NCI-H1436 treated with DMSO at 0.1 percent for 48 hours (cell line): ENCODE data around the gene IL5.
A peak's percentile ranks its signal among the peaks of the same experiment; 100 is the strongest.
"Not testable (repeated sequence)": the region's sequence is repeated elsewhere in the genome, so short reads cannot be mapped to it uniquely, and the experiment has no call there.

Experiments
- DNase-seq: peaks from one replicate; lab custom pipeline; 2025; lab: John Stamatoyannopoulos, UW

The IL5 gene

GRCh38 chr5:132543472-132544201, at the start of gene IL5:
Gene IL5, minus strand, starts transcription at chr5:132543522. Its CDS starts 44 bp downstream, at chr5:132543478.
- DNase-seq, result no peak

DNA sequence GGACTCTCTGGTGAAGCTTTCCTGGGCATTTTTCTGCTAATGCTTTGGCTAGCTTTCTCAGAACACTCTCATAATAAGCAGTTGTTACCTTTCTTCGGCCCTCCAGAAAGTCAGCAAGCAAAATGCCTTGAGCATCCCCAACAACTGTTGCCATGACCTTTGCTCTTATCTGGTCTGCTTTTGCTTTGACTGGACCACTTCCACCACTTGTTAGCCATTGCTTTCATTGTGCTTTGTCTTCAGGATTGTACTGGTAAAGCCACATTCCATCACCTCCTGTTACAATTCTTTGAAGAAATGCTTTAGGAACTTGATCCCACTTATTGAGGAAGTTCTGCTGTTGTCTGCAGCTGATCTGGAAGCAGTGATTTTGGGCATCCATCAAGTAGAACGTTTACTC, 49.2 kb upstream of the IL5 start:
- DNase-seq, result no peak

DNA sequence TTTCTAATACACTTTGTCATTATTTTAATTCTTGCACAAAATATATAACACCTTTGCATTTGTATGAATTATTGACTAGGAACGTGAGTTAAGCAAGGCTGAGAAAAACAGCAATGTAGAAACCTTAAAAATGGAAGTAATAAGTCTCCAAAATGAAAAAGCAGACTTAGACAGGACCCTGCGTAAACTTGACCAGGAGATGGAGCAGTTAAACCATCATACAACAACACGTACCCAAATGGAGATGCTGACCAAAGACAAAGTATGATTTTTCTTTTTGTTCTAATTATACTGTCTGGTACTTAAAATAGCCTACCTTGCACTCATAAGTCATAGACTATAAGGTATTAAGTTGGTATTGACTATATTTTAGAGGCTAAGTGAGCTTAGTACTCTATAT, 47.8 kb upstream of the IL5 start:
- no peak for DNase-seq

DNA sequence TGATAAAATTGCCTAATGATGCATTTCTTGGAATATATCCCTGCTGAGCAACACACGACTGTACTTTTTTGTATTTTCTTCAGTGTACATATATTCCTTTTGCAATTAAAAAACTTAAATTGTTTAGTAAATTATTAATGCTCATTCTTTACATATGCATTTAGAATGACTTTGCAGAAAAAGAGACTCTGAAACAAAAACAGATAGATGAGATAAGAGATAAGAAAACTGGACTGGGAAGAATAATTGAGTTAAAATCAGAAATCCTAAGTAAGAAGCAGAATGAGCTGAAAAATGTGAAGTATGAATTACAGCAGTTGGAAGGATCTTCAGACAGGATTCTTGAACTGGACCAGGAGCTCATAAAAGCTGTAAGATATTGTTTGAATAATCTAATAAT, 46.1 kb upstream of the IL5 start:
- no peak for DNase-seq

GRCh38 chr5:132586063-132586462, 42.7 kb upstream of the IL5 start:
- no peak for DNase-seq

GRCh38 chr5:132584560-132584959, 41.2 kb upstream of the IL5 start:
- DNase-seq, result not testable (repeated sequence)

DNA sequence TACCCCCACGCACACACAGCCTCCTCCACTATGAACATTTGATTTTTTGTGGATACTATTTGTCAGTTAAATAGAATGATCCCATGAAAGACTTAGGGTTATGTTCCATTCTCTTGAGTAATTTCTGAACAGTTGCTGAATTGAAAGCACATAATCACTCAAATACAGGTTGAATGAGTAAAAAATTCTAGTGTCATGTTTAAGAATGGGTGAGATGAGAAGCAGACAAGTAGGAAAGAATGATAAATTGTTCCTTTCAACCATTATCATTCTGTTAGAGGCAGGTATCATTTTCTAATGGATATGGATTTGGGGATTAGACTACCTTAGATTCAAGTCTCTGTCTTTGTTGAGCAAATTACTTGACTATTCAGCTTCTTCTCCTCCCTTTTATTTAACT, 32.8 kb upstream of the IL5 start:
- no peak for DNase-seq

- DNase-seq, result no peak
These were observed 23.3 kb upstream of the IL5 start for GRCh38 chr5:132566657-132567056.

- not testable (repeated sequence) for DNase-seq
These were observed 21.2 kb upstream of the IL5 start for GRCh38 chr5:132564555-132564954.

DNA sequence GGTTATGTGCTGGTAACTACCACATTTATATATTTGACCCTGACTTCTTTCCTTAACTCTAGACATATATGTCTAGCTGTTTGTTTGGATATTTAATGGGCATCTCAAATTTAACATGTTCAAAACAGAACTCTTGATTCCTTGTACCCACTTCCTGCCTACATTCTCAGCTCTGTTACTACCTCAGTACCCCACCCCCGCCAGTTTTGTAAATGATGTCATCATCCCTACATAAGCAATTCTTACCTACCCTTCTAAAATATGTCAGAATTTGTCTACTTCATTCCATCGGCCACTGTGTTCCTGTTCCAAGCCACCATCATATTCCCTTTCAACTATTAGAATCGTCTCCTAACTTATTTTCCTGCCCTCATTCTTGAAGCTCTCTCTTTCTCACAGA, 18.3 kb upstream of the IL5 start:
- DNase-seq, result no peak

DNA sequence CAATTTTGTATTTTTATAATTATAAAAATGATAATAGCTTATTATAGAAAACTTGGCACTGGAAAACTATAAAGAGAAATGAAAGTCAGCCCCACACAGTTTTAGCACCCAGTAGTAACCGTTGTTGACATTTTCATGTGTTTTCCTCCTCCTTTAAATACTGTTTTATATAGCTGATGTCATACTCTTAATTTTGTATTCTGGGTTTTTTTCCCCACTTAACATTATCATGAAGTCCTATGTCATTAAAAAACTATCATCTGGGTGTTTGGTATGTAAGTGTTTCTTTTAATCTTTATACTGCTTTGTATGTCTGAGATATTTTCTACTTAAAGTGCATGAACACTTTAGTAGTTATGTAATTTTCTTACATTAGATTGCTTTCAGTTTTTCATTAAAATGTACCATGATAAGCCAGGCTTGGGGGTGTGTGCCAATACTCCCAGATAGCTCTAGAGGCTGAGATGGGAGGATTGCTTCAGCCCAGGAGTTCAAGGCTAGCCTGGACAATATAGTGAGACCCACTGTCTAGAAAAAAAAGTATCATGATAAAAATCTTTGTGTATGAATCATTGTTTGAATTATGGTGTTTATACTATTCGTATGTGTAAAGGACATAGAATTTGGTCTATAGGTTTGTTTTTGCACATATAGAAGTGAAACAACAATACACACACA, 16.2 kb upstream of the IL5 start:
- DNase-seq, result no peak

DNA sequence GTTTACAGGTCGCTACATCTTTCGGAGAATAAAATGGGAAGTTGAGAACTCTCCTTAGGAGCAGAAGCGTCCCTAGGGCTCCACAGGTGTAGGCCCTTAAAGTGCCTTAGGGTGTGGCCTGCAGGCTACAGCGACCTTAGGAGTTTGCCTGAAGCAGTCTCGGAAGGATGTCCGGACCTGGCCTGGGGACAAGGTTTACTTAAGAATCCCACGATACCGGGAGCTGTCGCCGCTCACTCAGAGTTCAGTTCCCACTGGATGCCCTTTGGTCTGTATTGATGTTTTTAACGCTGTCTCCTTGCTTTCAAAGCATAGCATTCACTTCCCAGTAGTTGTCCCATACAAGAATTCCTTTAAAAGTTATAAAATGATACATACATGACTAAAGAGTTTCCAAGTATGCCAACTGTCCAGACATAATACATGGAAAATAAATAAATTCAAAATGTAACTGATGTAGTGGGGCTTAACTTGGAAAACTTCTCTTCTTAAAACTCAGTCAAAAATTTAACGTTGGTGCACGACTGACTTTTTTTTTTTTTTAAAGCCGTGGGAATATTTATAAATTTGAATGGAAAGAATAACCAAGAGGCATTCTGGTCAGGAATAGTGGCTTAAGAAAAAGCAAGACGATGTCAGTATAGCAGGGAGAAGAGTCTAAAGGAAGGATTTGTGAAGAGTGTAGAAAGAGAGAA, 14.3 kb upstream of the IL5 start:
- no peak for DNase-seq

GRCh38 chr5:132556763-132557477, 13.6 kb upstream of the IL5 start, which contains the start of gene RAD50:
Gene RAD50, plus strand, starts transcription at chr5:132556977. Its CDS starts 348 bp downstream, at chr5:132557325.
- peak; percentile 20 for DNase-seq

GRCh38 chr5:132556153-132556762, 12.9 kb upstream of the IL5 start:
- no peak for DNase-seq

GRCh38 chr5:132549576-132549975, 6.3 kb upstream of the IL5 start:
- no peak for DNase-seq

DNA sequence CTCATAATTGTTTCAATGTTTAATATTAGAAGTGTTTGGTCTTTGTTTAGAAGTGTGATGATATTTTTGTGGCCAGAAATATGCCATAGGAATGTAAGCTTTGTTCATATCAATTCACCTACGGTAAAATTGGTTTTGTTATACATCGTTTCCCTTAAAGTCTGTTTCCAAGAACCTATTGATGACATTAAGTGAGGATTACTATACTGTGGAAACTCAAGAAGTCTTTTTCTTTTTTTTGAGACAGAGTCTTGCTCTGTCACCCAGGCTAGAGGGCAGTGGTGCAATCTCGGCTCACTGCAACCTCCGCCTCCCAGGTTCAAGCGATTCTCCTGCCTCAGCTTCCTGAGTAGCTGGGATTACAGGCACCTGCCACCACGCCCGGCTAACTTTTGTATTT, 5.5 kb upstream of the IL5 start:
- DNase-seq, result not testable (repeated sequence)

DNA sequence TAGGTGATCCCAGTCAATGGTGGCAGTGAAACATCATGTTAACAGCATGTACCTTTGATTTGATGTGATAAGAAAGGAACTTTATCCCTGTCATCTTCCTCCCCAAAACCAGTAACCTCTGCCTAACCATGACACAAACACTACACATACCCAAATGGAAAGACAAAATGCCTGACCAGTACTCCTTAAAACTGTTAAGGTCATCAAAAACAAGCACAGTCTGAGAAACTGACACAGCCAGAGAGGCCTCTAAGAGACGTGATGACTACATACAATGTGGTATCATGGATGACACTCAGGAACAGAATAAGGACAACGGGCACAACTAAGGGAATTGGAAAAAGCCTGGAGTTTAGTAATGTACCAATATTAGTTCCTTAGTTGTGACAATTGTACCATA, 3.9 kb upstream of the IL5 start:
- DNase-seq, result no peak

- DNase-seq, result no peak
These were observed 2.8 kb upstream of the IL5 start for GRCh38 chr5:132546108-132546507.

DNA sequence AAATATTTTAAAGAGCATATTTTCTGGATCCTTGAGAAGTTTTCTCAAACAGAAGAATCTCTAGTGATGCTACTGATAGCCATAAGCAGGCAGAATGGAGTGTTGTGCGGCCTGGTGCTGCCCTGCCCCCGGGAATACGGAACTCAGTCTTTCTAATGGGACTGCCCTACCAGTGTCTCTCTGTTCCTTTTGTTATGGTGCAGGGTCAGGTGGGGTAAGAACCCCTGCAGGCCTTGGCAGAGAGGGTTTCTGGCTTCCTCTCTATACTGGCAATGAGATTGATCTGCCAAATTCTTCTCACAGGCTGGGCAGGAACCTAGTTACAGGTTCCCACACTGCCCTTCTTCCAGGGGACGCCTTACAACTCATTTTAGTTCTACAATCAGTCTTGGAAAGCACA, 2.6 kb downstream of the IL5 start:
- DNase-seq, result no peak

DNA sequence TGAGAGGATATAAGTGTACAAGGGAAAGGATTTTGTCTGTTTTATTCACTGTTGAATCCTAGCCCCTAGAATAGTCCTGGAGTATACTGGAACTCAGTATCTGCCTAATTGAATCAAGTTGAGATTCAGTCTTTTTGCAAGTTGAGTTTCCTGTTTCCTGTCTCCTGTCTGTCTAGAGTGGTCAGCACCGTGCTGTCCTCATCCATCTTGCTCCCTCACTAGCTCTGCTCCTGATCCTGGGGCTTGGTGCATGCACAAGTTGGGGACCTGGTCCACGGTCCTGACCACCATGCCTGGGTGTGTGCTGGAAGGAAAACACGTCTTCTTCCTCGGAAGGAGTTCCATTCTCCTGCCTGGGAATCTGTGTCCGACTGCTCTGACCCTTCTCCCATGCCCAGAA, 3.2 kb downstream of the IL5 start:
- no peak for DNase-seq

- DNase-seq, result no peak
These were observed 3.6 kb downstream of the IL5 start for GRCh38 chr5:132539716-132540115.

DNA sequence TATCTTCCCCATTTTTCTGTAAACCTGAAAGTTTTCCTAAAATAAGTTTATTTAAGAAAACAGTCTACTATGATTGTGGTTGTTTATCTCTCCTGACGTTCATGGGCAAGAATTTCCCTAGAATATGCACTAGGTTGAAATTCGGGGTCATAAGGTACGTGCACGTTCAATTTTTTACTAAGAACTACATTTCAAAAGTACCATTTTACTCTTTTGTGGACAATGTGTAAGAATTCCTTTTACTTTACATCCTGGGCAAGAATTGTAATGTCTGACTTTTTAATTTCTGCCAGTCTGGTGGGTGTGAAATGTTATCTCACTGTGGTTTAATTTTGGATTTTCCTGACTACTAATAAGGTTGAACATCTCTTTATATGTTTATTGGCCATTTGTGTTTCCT, 12.4 kb downstream of the IL5 start:
- no peak for DNase-seq
